Measurements from ENCODE around the gene JAZF1.

Gene JAZF1

DNA sequence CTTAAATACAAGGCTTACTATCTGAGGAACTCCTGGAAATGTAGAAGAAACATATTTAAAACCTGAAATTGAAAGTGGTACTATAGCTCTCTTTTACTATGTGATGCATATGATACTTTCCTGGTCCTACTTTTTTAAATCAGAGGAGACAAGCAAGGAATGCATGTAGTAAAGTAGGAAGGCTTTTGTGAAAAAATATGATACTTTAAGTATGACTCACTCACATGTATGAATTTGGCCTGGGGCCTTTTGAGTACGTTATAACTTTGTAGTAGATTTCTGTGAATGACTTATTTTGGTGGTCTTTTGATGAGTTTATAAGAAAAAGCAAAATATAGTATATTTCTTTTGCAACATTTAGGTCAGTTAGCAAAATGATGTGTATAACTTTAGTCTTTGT lies 386.8 kb downstream of the JAZF1 start:
- DNase-seq, result no peak

DNA sequence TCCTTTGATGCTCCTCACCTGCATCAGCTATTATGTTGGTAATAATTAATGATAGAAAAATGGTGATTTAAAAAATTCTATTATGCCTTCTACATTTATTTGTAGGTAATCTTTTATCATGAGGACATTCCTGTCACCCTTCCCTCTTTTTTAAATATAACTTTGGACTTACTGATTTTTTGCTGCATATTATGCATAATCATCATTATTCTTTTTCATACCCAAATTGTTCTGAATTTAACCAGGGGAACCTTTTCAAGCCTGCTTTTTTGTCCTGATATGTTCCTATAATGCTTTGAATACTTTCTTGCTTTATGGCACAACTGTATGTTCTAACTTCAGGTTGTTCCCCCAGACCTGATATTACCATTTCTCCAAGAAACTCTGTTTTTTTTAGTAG lies 392.2 kb downstream of the JAZF1 start:
- DNase-seq, result no peak

GRCh38 chr7:27784399-27785053 lies 396.1 kb downstream of the JAZF1 start:
- peak; percentile 54 for DNase-seq

DNA sequence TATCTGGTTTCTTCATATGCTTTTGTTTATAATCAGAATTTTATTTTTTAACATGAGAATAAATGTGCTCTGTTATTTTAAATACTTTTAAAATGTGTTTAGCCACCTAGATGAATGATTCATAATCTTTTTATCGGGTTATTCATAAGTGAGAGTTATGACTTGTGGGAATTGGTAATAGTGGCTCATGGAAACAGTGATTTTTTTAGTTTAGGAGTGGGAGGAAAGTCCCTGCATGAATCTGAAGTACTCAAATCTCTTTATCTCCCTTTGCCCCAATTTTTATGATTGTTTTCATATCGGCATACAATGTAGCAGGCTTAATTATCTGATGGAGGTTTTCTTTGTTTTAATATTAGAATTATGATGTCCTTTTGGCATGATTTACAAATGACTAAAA lies 397.7 kb downstream of the JAZF1 start:
- DNase-seq, result no peak

DNA sequence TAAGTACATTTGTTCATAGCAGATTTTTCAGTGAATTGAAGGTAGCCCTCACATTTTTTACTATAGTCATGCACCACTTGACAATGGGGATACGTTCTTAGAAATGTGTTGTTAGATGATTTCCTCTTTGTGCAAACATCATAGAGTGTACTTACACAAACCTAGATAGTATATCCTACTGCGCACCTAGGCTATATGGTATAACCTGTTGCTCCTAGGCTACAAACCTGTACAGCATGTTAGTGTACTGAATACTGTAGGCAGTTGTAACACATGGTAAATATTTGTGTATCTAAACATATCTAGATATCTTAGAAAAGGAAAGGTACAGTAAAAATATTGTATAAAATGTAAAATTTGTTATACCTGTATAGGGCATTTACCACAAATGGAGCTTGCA lies 399.4 kb downstream of the JAZF1 start:
- DNase-seq, result no peak
